AG08395 (cell line): Measurements from ENCODE around the gene ZNF658.
"Not testable (repeated sequence)": the region's sequence is repeated elsewhere in the genome, so short reads cannot be mapped to it uniquely, and the experiment has no call there.

ENCODE experiments used
- DNase-seq: peaks from one replicate; pipeline ENCODE4 v3.0.0; 2012; ENCODE audit warnings: mixed read lengths, low spot score

Gene ZNF658

DNA sequence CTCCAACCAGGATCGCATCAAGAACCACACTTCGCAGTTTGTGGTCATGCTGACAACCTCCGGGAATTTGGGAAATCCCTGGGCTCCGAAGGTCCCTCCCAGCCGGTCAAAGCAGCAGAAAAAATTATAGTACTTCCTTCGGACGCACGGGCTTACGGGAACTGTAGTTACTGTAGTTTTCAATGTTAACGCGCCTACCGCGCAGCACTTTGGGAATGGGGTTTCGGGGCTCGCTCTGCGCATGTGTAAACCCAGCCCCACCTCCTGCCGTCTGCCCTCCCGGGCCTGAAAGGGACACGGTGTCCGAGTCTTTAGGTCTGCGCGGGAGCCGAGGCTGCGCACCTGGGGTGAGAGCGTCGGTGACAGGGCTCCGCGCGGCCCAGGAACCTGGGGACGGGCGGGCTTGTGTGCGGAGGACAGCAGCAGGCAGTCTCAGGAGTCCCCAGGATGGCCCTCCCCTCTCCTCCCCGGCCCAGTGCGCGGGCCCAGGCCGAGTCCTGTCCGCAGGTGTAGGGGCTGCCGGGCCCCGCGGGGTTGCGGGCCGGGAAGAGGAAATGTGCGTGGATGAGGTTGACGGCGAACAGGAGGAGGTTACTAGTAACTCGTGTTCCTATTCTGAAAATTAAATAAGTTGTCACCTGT, at the start of gene ZNF658:
TSS of gene ZNF658 (plus strand) at position 236 of the 642 bp plus-strand sequence. CDS start 2,837 bp downstream, outside the sequence.
- DNase-seq: not testable (repeated sequence)

DNA sequence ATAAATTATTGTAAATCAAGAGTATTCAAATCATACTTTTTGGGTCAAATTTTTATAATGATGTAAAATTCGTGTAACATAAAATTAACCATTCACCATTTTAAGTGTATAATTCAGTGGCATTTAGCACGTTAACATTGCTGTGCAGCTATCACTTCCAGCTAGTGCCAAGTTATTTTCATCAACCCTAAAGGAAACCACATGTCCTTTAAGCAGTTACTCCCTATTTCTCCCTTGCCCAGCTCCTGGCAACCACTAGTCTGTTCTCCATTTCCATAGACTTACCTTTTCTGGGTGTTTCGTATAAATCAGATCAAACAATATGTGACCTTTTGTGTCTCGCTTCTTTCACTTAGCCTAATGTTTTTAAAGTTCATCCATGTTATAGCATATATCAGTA, 38.8 kb upstream of the ZNF658 start:
- DNase-seq: not testable (repeated sequence)

DNA sequence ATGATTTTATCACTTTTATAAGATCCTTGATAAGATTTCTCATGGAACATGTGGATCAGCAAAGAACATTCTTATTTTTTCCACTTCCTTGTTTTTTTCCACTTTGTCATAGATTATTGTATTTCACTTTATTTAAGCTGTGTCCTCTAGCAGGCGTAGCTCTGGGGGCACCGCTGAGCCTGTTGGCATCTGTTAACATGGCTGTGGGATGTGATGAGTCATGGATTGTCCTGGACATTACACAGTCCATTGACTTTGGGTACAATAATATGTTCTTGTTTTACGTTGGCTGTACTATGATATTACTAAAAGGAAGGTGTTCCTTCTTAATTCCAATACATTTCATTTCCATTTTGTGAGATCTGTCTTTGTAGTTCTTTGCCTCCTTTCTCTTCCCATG, 31.9 kb upstream of the ZNF658 start:
- DNase-seq: not testable (repeated sequence)

DNA sequence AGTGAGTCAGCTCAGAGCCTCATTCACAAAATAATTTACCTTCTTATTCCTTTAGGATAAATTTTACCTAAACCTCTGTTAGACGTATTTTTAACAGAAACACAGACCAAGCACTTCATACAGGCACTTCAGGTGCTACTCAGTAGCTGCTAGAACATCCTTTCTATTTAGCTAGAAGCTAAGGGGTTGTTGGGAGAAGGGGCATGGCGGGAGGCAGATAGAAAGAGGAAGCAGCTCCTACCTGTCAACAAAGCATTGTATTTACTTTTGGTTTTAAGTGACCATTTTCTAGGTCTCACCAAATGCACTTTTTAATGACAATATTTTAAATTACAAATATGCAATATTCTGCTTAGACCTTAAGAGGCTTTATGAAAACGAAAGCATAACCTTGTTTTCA, 19.9 kb upstream of the ZNF658 start:
- DNase-seq: not testable (repeated sequence)

DNA sequence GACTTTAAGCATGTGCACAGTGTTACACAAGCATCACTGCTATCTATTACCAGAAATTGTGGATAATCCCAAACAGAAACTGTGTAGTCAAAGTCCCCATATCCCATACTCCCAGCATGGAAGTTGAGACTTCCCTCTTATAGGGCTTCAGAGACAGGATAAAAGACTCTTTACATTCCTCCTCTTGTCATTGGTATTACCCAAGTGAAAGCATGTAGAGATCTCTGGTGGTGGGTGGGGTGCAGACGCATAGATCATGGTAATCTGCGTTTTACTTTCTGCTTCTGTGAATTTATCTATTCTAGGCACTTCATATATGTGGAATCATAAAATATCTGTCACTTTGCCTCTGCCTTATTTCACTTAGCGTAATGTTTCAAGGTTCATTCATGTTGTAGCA, 18.7 kb upstream of the ZNF658 start:
- DNase-seq: not testable (repeated sequence)

DNA sequence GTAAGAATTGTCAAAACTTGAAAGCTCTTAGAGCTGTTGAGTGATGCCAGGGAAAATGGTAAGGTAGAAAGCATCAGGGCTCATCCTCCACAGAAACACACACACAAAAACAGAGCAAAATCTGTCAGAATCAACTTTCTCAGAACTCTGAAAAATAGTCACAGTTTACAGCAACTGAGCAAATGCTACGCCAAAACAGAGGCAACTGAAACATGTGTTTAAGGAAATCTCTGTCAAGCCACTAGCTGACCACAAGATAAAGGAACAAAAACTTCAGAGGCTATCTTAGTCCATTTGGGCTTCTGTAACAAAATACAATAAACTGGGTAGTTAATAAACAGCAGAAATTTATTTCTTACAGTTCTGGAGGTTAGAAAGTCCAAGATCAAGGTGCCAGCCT, 10.2 kb upstream of the ZNF658 start:
- not testable (repeated sequence) for DNase-seq

DNA sequence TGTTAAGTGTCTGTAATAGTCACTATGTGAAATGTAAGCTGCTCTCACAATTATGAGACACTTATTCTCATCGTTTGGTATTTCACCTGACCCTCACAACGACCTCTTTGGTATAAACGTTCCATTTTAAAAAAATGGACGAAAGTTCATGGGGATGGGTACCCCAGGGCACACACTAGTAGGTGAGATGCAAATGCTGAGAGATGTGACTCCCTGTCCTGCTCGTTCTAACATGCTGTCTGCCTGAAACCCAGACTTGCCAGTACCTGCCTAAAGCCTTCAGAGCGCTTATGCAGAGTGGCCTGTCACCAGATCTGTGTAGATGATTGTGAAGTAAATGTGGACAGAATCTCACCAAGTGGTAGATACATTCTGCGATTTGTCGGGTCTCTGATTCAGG, 616 bp downstream of the ZNF658 start:
- not testable (repeated sequence) for DNase-seq

DNA sequence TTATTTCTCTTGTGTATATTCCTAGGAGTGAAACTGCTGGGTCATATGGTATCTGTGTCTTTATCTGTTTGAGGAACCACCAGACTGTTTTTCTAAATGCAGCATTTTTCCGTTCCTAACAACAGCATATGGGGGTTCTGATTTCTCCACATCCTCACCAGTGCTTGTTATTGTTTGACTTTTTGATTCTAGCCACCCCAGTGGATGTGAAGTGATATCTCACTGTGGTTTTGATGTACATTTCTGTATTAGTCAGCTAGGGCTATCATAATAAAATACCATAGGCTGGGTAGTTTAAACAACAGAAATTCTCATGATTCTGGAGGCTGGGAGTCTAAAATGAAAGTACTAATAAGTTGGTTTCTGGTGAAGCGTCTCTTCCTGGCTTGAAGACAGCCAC, 9.0 kb downstream of the ZNF658 start:
- not testable (repeated sequence) for DNase-seq

DNA sequence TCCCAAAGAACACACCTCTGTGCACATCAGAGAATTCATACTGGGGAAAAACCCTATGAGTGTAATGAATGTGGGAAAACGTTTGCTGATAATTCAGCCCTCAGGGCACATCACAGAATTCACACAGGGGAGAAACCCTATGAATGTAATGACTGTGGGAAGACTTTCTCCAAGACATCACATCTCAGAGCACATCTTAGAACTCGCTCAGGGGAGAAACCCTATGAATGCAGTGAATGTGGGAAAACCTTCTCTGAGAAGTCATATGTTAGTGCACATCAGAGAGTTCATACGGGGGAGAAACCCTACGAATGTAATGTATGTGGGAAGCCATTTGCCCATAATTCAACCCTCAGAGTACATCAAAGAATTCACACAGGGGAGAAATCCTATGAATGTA, 19.5 kb downstream of the ZNF658 start:
- DNase-seq: not testable (repeated sequence)

DNA sequence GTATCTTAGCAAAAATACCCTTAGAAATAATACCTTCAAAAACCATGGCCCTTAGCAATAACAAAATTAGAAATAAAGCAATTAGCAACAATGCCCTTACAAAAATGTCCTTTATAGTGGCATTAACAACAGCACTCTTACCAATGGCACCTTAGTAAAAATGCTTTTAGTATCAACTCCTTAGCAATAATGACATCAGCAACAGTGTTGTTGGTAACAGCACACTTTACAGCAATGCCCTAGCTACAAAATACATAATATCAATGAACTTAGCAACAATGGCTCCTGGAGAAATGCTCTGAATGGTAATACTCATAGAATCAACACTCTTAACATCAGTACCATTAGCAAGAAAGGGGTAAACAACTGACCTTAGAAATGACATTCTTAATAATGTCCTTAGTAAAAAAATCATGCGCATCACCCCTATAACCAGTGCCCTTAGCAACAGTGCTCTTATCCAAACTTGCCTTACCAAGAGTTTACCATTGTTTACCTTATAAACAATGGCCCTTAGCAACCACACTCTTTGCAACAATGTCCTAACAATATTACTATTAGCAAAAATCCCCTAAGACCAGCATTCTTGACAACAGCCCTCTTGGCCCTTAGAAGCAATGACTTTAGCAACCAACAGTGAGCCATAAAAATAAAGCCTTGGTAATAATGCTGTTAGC, 35.8 kb downstream of the ZNF658 start:
- not testable (repeated sequence) for DNase-seq

DNA sequence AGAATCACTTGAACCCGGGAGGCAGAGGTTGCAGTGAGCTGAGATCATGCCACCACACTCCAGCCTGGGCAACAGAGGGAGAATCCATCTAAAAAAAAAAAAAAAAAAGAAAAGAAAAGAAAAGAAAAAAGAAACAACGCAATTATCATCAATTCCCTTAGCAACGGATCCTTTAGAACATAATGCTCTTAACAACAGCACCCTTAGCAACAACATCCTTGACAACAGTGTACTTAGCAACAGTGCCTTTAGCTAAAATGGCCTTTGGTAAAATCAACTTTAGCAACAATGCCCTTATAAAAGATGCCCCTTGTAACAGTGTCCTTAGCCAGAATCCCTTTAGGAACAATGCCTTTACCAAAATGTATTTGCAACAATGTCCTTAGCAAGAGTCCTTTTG, 37.1 kb downstream of the ZNF658 start:
- not testable (repeated sequence) for DNase-seq

DNA sequence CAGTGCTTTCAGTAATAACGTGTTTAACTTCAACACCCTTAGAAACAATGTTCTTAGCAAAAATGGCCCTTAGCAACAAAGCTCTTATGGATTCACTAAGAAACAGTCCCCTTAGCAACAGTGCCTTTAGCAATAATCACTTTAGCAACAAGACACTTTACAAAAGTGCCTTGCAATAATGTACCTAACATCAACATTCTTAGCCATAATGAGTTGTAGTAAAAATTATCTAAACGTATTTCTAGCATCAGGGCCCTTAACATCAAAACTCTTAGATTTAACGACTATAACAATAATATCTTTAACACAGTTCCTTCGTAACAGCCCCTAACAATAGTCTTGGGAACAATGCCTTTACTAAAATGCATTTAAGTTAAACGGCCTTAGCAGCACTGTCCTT, 37.8 kb downstream of the ZNF658 start:
- not testable (repeated sequence) for DNase-seq

DNA sequence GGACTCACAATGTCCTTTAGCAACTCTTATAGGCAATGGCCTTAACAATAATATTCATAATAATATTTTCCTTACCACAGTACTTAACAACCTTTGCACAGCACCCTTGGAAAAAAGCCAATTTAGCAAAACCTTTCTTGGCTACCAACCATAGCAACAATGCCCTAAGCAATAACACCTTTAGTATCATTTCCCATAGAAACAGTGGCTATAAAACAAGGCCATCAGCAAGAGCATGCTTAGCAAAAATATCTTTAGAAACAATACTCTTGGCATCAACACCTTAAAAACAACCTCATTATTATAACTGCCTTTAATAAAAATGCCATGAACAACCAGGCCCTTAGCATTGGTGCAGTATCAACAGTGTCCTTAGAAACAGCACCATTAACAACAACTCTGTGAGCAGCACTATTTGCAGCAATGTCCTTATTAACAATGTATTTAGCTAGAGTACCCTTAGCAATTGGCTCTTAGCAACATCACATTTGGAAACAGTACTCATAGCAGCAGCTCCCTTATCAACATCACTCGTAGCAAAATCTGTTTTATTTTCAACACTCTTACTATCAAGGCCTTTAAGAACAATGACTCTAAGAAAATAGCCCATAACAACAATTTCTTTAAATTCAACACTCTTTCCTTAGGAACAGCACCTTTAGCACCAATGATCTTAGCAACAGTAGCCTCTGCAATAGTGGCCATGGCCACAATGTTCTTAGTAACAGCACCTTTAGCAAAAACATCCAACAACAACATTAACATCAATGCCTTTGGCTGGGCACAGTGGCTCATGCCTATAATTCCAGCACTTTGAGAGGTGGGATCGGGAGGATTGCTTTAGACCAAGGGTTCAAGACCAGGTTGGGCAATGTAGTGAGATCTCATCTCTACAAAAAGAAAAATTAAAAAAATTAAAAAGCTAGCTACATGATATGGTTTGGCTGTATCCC, 39.6 kb downstream of the ZNF658 start:
- DNase-seq: not testable (repeated sequence)

DNA sequence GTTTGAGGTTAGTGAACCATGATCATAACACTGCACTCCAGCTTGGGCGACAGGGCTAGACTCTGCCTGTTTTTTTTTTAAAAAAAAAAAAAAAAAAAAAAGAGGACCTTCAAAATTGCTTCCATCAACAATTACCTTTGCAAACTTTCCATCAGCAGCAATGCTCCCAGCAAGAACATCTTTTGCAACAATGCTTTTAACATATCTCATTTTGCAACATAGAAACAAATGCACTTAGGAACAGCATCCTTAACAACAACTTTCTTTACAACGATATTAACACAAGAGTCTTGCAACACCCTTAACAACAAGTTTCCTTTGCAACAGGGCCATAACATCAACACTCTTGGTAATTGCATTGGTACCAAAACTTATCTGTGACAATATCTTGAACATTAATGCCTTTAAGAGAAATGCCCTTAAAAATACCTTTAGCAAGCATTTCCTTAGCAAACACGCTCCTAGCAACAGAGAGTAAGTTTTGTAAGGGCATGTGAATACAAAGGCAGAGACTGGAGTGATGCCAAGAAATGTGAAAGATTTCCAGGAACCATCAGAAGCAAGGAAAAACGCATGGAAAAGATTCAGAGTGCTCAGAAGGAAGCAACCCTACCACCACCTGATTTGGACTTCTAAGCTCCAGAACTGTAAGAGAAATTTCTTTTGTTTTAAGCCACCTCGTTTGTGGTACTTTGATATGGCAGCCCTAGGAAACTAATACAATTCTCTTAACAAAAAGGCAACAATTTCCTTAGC, 42.1 kb downstream of the ZNF658 start:
- not testable (repeated sequence) for DNase-seq

DNA sequence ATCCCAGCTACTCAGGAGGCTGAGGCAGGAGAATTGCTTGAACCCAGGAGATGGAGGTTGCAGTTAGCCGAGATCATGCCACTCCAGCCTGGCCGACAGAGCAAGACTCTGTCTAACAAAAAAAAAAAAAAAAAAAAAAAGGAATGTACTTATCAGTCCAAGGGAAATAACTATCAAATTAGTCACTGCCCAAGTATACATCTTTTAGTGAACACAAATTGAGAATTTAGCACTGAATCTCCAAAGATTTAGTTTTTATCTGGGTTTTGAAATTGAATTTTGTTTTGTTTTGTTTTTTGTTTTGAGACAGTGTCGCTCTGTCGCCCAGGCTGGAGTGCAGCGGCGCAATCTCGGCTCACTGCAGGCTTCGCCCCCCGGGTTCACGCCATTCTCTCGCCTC, 52.1 kb downstream of the ZNF658 start:
- DNase-seq: not testable (repeated sequence)
